ENCODE data around the gene TMEM169.

DNA sequence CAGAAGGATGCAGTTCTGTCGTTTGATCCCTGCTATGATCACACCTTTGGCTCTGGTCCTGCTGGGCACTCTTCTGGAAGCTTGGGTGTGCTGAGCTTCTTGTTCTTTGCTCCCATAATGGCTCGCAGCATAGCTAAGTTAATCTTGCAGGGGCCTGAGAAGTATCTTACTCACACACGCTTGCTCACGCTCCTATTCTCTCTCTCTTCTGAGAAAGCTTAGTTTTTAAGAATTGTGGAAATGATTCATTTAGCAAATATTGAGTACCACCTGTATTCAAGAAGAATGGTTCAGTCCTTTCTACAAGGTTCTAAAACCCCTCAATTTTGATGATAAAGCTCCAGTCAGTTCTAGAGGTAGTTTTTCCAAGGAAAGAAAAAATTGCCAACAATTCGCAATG lies 68.0 kb downstream of the TMEM169 start:
- TF ChIP-seq POLR2A (IDR thresholded peaks at IDR 0.05; ENCODE audit: low read depth, low read length) (no peak), MXI1 (IDR thresholded peaks at IDR 0.05; ENCODE audit: borderline replicate concordance, low read depth, low read length) (no peak), MAZ (IDR thresholded peaks at IDR 0.05; ENCODE audit: borderline replicate concordance, low read depth, low read length) (no peak), CHD1 (IDR thresholded peaks at IDR 0.05; ENCODE audit: low read depth, low read length) (no peak), RAD21 (IDR thresholded peaks at IDR 0.05; ENCODE audit: low read length) (no peak), BHLHE40 (IDR thresholded peaks at IDR 0.05; ENCODE audit: low read depth, low read length) (no peak), RFX5 (IDR thresholded peaks at IDR 0.05; ENCODE audit: low read depth, low read length) (no peak), RCOR1 (IDR thresholded peaks at IDR 0.05; ENCODE audit: insufficient replicate concordance, low read length) (no peak), SMC3 (IDR thresholded peaks at IDR 0.05; ENCODE audit: low read depth, low read length) (no peak), FOS (IDR thresholded peaks at IDR 0.05; ENCODE audit: low read depth, low read length) (no peak), CEBPB (IDR thresholded peaks at IDR 0.05; ENCODE audit: low read depth, low read length) (no peak)
- TF ChIP-seq, protein P1, sequence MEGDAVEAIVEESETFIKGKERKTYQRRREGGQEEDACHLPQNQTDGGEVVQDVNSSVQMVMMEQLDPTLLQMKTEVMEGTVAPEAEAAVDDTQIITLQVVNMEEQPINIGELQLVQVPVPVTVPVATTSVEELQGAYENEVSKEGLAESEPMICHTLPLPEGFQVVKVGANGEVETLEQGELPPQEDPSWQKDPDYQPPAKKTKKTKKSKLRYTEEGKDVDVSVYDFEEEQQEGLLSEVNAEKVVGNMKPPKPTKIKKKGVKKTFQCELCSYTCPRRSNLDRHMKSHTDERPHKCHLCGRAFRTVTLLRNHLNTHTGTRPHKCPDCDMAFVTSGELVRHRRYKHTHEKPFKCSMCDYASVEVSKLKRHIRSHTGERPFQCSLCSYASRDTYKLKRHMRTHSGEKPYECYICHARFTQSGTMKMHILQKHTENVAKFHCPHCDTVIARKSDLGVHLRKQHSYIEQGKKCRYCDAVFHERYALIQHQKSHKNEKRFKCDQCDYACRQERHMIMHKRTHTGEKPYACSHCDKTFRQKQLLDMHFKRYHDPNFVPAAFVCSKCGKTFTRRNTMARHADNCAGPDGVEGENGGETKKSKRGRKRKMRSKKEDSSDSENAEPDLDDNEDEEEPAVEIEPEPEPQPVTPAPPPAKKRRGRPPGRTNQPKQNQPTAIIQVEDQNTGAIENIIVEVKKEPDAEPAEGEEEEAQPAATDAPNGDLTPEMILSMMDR (conservative IDR thresholded peaks at IDR 0.05; ENCODE audit: low read depth, low read length) = no peak
- TF ChIP-seq, protein P2, sequence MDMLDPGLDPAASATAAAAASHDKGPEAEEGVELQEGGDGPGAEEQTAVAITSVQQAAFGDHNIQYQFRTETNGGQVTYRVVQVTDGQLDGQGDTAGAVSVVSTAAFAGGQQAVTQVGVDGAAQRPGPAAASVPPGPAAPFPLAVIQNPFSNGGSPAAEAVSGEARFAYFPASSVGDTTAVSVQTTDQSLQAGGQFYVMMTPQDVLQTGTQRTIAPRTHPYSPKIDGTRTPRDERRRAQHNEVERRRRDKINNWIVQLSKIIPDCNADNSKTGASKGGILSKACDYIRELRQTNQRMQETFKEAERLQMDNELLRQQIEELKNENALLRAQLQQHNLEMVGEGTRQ (IDR thresholded peaks at IDR 0.05; ENCODE audit: low read depth, low read length) = no peak
- TF ChIP-seq, protein P3, sequence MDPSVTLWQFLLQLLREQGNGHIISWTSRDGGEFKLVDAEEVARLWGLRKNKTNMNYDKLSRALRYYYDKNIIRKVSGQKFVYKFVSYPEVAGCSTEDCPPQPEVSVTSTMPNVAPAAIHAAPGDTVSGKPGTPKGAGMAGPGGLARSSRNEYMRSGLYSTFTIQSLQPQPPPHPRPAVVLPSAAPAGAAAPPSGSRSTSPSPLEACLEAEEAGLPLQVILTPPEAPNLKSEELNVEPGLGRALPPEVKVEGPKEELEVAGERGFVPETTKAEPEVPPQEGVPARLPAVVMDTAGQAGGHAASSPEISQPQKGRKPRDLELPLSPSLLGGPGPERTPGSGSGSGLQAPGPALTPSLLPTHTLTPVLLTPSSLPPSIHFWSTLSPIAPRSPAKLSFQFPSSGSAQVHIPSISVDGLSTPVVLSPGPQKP (IDR thresholded peaks at IDR 0.05; ENCODE audit: borderline replicate concordance, low read depth, low read length) = no peak
